GM18907 (cell line): ENCODE data around the gene GBP3.
A peak's percentile ranks its signal among the peaks of the same experiment; 100 is the strongest.
"Not testable (repeated sequence)": the region's sequence is repeated elsewhere in the genome, so short reads cannot be mapped to it uniquely, and the experiment has no call there.

Experiments used
- ATAC-seq: cut with Tn5 transposase; IDR thresholded peaks from one replicate; pipeline ENCODE4 v1.9.1; 2021; ENCODE audit warnings: mild to moderate bottlenecking, moderate library complexity; ENCODE audit not compliant: unreplicated experiment

Gene GBP3, protein sequence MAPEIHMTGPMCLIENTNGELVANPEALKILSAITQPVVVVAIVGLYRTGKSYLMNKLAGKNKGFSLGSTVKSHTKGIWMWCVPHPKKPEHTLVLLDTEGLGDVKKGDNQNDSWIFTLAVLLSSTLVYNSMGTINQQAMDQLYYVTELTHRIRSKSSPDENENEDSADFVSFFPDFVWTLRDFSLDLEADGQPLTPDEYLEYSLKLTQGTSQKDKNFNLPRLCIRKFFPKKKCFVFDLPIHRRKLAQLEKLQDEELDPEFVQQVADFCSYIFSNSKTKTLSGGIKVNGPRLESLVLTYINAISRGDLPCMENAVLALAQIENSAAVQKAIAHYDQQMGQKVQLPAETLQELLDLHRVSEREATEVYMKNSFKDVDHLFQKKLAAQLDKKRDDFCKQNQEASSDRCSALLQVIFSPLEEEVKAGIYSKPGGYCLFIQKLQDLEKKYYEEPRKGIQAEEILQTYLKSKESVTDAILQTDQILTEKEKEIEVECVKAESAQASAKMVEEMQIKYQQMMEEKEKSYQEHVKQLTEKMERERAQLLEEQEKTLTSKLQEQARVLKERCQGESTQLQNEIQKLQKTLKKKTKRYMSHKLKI

DNA sequence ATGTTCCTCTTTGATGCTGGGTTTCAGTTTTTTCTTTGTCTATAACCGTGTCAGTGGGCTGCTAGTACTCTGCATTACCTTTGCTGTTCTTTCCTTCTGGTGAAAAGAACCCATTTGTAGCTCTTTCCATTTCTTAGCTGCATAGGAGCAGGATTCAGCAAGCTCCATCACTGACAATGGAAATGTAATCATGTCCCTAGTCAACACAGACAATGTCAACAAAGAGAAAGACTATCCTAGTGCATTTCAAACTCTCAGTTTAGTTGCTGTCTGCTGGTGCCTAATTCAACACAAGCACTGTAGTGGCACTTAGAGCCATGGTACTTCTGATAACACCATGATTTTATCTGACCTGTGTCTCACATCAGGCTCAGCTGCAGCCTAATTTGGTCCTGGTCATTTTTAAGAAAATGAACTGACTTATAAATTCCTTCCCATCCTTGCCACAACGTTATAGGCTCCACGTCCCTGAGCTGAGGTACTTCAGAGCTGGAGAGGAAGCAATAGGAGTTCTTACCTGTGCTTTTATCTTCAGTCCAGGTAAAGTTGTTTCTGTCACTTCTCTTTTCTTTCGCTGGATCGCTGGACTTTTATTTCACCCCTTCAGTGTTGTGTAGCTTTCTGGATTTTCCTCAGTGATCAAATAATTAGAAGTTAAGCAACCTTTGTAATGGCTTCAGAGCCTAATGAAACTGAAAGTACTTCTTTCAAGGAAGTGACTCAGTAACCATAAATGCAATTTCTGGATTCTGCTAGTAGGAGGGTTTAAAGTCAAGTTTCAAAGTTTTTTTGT lies at the start of gene GBP3:
Gene GBP3 (minus strand): TSS at position 700 of the 793 bp plus-strand sequence. CDS start 2,145 bp downstream, outside the sequence.
- ATAC-seq: peak; percentile 77

DNA sequence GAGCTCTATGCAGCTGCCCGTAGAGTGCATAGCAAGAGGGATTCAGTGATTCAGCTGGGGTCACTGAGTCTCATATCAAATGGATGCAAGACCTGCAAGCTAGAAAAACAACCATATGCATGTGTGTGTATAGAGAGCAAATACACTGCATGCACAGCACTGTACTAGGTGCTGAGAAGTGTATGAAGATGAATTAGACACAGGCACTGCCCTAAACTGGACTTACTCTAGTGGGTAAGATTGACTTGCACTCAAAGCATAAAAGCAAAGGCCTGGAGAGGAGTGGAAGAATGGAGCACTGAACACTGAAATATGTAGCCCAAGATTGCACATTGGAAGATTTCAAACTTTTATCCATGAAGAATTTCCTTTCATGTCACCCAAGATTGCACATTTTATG lies 47.8 kb upstream of the GBP3 start:
- ATAC-seq: no peak

DNA sequence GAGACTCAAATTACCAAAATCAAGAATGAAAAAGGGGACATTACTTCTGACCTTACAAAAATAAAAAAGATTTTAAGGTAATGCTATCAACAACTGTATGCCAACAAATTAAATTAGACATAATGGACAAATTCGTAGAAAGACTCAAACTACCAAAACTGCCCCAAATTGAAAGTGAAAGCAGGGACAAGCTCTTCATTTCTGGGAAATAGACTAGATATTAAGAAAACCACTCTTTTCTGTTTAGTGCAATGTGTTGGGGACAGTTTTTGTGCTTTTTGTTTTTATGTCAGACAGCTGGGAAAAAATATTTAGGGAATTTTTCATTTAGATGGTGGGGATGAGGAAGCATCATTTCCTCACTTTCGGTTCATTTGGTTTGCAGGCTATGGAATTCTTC lies 47.3 kb upstream of the GBP3 start:
- ATAC-seq: no peak

DNA sequence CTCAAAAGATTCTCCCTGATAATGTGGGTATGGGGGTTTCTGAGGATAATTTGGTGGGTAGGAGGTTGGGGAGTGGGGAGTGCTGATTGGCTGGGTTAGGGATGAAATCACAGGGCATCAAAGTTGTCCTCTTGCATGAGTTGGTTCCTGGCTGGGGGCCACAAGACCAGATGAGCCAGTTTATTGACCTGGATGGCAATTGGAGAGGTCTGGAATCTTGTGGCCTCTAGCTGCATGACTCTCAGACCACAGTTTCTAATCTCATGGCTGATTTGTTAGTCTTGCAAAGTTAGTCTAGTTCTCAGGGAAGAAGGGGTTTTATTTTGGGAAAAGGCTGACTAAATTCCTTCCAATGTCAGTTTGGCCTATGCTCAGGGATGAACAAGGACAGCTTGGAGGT lies 45.6 kb upstream of the GBP3 start:
- ATAC-seq: no peak

DNA sequence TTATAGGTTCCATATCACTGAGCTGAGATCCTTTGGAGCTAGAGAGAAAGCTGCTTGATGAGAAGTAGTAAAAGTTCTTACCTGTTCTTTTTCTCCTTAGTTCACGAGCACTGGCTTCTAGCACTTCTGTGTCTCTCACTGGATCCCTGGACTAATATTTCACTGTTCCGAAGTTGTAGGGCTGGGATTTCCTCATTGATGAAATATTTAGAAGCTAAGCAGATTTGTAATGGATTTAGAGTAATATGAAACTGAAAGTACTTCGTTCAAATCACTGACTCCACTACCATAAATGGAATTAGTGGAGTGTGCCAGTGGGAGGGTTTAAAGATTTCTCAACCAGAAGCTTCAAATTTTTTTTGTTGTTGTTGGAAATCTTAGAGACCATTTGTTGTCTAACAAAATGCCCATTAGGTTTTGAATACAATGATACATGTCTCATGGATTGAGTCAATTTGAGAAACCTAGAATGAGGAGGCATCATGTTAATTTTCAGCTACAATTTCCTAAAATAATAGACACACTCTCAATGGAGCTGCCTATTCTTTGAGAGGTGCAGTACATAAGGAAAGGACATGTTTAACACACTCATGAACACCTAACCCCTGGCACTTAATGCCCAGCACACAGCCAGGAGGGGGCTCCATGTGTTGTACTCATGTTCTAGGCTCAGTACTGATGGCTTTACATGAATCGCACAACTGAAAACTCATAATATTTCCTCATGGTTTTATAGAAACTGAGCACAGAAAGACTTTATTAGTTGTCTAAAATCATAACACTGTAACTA lies 42.6 kb upstream of the GBP3 start, which contains the start of gene GBP1:
Gene GBP1 (minus strand): TSS at position 130 of the 790 bp plus-strand sequence. CDS start 1,974 bp downstream, outside the sequence.
- peak; percentile 72 for ATAC-seq

DNA sequence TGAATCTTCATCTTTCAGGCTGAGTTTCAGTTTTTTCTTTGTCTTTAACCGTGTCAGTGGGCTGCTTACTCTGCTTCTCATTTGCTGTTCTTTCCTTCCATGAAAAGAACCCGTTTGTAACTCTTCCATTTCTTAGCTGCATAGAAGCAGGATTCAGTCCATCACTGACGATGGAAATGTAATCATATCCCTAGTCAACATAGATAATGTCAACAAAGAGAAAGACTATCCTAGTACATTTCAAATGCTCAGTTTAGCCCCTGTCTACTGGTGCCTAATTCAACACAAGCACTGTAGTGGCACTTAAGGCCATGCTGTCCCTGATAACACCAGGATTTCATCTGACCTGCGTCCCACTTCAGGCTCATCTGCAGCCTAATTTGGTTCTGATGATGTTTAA lies 42.0 kb upstream of the GBP3 start:
- ATAC-seq: peak; percentile 40

DNA sequence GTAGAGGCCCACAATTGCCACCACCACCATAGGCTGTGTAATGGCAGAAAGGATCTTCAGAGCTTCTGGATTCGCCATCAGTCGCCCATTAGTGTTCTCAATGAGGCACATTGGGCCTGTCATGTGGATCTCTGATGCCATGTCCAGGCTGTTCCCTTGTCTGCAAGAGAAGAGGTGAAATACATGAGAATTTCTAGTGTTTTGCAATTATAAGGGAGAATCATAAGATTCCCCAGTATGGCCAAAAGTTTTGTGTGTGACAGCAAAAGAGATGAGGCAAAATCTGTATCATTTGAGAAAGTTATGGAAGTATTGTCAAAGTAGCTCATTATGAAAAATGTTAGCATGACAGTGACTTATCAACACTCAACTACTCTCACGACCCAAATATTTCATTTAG lies 40.4 kb upstream of the GBP3 start:
- ATAC-seq: no peak

DNA sequence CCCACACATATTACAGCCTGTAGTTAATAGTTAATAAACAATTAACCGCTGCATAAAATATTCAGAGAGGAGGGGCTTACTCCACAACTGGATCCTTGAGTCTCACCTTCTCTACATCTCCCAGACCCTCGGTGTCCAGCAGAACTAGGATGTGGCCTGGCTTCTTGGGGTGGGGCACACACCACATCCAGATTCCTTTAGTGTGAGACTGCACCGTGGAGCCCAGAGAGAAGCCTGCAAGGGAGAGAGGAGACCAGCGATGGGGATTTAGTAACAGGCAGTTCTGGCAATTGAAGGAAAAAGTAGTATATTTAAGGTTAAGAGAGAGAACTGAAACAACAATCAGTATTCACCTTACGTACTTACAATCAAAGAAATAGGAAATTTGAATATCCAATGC lies 37.4 kb upstream of the GBP3 start:
- no peak for ATAC-seq

DNA sequence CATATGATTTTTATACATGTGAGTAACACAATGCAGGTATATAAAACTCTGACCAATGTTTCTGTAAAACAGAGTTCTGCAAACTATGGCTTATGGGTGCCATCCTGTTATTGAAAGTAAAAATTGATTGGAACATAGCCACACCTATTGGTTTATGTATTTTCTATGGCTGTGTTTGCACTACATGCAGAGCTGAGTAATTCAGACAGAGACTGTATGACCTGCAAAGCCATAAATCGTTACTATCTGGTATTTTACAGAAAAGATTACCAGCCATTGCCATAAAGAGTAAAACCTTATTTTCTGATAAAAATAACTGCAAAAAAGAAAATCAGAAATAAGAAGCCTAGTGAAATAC lies 29.3 kb upstream of the GBP3 start:
- no peak for ATAC-seq

DNA sequence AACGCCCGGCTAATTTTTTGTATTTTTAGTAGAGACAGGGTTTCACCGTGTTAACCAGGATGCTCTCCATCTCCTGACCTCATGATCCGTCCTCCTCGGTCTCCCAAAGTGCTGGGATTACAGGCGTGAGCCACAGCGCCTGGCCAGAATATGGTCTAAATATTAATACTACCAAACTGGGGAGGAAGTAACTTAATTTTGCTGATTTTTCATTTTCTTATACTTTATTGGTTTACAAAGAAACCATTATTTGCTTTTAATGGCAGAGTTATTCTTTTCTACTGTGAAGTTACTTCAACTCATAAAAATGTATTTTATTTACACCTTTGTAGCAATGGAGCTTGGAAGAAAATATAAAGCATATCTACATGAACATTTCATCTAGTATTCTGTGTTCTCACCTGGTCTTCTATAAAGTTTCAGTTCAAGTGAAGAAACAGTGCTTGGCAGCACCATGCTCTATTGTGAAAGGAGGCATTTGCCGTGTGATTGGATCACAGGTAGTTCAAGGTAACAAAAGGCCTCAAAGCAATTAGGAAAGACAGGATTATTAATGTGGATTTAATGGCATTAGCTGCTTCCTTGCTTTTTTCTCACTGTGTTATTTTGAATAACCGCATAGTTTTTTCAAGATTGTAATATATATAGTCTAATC lies 28.8 kb upstream of the GBP3 start:
- no peak for ATAC-seq

DNA sequence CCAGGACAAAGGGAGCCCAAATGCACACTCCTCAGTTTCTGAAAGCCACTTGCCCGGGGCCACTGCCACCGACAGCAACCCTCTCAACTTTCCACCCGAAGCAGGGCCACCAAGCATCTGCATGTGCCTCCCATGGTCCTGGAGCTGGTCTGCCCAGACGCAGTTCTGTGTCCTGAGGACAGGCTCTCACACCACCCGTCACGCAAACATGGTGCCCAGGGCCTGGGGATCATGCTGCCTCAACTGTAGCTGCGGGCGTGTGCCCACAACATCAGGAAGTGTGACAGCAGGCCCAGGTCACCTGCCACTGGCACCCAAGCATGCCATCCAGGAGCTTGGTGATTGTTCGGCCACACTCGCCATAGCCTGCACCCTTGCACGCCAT lies 28.0 kb upstream of the GBP3 start:
- ATAC-seq: no peak

DNA sequence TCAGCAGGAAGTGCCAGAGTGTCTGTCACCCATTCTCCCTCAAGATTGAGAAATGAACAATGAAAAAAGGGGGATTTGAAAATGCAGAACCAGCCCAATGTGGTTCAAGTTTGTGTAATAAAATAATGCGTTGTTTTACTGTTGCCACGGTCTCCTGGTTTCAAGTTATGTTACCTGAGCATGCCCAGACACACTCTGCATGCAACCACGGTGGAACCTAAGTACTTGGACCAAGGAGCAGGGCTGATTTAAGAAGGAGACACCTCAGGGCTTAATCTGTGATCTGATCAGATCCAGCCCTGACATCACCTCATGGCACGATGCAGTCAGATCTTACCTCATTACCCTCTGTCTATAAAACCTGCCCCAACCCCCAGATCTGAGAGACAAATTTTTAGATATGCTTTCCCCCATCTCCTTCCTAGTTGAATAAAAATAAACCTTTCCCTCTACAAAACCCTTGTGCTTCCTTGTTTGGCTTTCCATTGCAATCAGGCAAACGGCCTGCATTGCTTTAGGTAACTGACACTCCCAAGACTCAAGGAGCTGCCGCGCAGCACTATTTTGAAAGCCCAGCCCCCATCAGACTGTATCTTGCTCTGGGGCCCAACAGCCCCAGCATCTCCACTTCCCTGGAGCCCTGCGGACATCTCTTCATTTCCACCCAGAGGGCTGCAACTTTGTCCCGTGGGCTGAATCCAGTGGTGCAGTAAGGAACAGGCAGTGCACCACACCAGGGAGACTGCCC lies 27.4 kb upstream of the GBP3 start:
- ATAC-seq: not testable (repeated sequence)

DNA sequence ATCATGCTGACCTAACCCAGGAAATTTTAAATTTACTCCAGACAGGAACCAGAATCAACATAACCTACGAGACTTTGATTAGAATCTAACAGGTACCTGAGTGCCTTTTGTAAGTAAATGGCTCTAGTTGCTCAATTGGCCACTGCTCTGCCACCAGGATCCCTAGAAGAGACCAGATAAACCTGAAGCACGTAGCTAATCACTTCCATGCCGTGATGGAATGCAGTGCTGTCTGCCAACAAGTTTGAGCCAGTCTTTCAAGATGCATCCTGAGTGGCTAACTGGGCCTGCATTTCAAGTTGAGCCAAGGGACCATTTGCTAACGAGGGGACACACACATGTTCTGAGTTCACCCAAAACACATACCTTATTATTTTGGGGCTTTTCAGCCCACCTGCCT lies 26.5 kb upstream of the GBP3 start:
- ATAC-seq: not testable (repeated sequence)

DNA sequence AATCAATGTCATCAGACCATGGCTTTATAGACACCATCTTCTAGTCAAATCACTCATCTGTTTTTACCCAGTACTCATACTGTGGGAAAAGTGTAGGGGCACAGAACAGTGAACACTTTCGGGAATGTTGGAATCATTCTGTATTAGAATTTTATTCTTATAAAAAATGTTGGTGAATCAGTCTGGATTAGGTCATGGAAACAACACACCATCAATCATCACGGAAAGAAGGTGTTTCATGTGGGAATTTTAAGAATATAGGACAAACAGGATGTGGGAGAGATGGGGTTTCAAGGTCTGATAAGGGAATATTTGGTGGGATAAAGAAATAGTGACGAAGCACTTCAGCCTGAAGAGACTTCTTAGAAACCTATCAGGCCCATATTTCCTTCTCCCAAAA lies 25.1 kb upstream of the GBP3 start:
- ATAC-seq: no peak

DNA sequence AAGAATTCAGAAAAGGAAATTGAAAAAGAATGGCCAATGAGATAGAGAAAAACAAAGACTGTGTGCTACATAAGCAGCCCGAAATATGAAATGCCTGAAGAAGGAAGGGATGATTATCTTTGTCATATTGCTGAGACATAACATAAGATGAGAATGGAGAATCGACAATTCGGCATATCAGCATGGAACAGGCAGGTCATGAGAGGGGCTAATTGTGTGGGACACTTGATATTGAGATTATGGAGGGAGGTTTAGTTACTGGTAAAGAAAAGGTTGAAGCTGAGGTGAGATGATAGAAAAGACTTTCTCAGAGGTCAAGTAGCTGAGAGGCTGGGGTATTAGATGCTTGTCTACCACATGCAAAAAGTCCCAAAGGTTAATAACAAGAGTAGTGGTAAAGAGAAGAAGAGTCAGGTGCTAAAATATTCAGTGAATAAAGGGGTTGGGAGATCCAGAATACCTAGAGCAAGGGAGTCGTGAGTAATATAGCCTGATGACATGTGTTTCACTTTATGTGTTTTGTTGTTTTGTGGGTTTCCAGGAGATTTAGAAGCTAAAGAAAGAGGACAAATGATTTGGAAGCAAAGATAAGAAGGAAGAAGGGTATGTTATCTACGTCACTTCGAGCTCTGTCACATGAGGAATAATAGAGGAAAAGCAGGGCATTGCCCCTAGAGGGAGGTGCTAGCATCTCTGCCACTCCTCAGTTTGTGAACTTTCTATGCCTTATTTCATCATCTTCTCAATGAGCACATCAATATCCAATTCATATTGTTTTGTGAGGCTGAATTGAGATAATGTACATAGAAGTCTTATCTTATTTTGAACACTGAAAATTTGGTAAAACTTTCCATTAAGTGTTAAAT lies 23.9 kb upstream of the GBP3 start:
- ATAC-seq: not testable (repeated sequence)

DNA sequence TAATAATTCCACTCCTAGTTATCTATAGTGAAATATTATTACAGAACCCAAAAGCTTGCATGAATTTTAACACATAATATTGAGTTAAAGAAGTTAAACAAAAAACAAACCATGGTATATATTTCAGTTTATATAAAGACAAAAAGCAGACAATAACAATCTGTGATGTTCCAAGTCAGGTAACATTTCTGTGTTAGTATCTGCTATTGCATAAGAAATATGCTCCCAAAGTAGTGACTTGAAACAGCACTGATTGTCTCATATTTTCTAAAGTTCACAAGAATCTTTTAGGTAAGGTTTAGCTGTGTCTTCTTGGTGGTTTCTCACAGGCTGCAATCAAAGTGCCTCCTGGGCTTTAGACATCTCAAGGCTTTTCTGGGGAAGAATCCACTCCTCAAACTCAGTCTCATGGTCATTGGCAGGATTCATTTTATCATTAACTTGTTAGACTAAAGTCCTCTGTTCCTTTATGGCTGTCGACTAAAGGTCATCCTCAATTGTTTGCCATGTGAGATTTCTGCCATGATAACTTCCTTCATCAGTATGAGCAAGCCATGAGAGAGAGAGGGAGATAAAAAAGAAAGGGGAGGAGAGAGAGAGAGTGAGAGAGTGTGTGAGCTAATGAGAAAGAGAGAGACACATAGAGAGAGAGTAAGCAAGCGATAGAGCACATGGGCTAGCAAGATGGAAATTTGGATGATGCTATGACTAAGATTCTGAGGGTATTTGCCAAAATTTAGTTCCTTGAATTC lies 22.5 kb upstream of the GBP3 start:
- no peak for ATAC-seq

DNA sequence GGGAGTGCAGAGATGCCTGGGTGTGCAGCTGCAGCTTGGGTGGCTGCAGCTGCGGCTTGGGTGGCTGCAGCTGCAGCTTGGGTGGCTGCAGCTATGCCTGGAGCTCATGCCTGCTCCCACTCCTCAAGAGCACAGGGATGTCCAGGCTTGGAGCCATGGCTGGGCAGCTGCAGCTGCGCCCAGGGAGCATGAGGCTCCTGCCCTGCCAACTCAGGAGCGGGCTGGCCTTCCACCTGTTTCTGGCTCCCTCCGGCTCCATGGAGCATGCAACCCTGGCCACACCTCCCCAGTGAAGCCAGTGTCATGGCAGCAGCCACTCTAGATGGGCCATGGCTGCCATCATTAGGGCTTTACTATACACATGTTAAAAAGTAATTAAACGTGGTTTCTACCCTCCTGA lies 21.3 kb upstream of the GBP3 start:
- no peak for ATAC-seq

DNA sequence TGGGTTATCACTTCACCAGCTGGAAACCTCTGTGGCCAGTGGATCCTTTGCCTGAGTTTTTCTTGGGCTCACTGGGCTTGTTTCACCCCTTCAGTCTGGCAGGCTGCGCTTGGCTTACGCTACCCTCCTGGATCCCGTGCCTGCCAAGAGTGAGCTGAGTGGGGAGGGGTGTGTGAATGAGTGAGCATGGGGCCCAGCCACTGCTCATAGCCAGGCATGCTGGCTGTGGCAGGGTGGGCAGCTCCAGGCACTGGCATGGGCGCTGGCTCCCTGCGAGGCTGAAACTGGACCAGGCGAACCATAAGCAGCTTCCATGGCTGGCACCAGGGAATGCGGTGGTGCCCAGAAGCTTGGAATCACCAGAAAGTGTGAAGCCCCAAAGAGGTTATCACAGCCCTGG lies 19.8 kb upstream of the GBP3 start:
- no peak for ATAC-seq
